ENCODE measurements around the gene GORASP2.

The GORASP2 gene

GRCh38 chr2:171008550-171009205 is 79.6 kb downstream of the GORASP2 start:
- DNase-seq = no peak

DNA sequence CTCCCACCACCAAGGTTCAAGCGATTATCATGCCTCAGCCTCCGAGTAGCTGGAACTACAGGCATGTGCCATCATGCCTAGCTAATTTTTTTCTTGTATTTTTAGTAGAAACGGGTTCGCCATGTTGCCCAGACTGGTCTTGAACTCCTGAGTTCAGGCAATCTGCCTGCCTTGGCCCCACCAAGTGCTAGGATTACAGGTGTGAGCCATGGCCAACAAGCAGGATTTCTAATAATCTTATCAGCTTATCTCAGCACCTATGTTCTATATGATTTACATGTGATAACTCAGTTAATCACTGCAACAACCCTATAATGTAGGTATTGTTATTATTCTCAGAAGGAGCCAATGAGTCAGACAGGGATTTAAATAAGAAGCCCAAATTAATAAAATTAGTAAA is 80.3 kb downstream of the GORASP2 start:
- no peak for DNase-seq

DNA sequence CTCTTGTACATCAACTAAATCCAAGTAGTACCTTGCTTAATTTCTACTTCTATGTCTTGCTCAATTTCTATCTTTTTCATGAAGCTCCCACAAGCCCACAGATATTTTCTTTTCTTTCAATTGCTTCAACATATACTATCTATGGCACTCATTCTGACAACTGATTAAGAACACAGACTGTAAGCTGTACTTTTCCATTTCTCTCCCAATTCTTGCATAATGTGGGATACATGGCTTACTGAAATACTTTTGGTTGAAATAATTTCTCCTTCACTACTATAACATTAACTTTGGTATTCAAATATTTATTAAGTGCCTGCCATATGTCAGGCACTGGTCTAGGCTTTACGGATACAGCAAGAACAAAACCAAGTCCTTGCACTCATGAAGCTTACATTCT is 84.8 kb downstream of the GORASP2 start:
- no peak for DNase-seq

DNA sequence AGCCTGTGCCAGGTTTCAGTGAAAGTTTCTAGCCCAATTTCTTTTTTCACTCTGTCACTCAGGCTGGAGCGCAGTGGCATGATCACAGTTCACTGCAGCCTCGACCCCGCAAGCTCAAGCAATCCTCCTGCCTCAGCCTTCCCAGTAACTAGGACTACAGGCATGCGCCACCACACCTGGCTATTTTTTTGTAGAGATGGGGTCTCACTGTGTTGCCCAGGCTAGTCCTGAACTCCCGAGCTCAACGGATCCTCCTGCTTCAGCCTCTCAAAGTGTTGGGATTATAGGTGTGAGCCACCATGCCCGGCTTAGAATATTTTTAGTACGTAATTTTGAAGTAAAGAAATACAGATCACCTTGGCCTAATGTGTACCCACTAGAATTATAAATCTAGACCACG is 87.1 kb downstream of the GORASP2 start:
- no peak for DNase-seq

Measured in SIG-M5 (cell line).